ENCODE measurements around the gene DRD4. TPM values are rescaled to one million over a fixed set of nuclear protein-coding genes. Genes with fewer than 3 reads are reported as not detected.

The DRD4 gene
- polyA plus RNA-seq, 1 donor (not counting 4 experiments of a cell fraction or from before 2014, with no cell fraction given) = not detected

GRCh38 chr11:601573-602245 lies 35.4 kb upstream of the DRD4 start:
- Histone ChIP-seq H3K36me3 (ENCODE audit: control insufficient read depth in 2 of 2, extremely low read depth in 1 of 2, insufficient read depth in 2 of 2, low read length in 2 of 2) (peaks cover 47 to 59% of the 10 kb centered on the region in 2 experiments), H3K79me2 (ENCODE audit: control insufficient read depth, insufficient read depth, low read length) (peaks cover 17% of the 10 kb centered on the region), H3K9me1 (ENCODE audit: control insufficient read depth, extremely low read depth, insufficient read depth, low read length) (no peaks in the 10 kb centered on the region), H3K4me1 (ENCODE audit: control insufficient read depth, extremely low read depth, insufficient read depth, low read length) (peaks cover 9% of the 10 kb centered on the region), H4K20me1 (ENCODE audit: control insufficient read depth, extremely low read depth, insufficient read depth, low read length) (no peaks in the 10 kb centered on the region), H3K4me3 (ENCODE audit: control insufficient read depth in 2 of 3, extremely low read depth in 1 of 3, insufficient read depth in 2 of 3, low read depth in 1 of 3, low read length in 3 of 3) (no peak overlapping the region), H2AFZ (ENCODE audit: control insufficient read depth, low read length) (no peak overlapping the region), H3K4me2 (ENCODE audit: control insufficient read depth, extremely low read depth, insufficient read depth, low read depth, low read length) (no peak overlapping the region), H3K9ac (ENCODE audit: control insufficient read depth, extremely low read depth, insufficient read depth, low read length) (no peak overlapping the region), H3K27ac (ENCODE audit: control insufficient read depth, insufficient read depth, low read length) (no peak overlapping the region), H3K27me3 (ENCODE audit: control insufficient read depth, extremely low read depth, insufficient read depth, low read length) (no peaks in the 10 kb centered on the region), H3K9me3 (ENCODE audit: control insufficient read depth, low read depth, low read length) (no peaks in the 10 kb centered on the region)
- TF ChIP-seq CTCF (optimal IDR thresholded peaks at IDR 0.05 in 1 of 3, IDR thresholded peaks at IDR 0.05 in 1 of 3, conservative IDR thresholded peaks at IDR 0.05 in 1 of 3; ENCODE audit: extremely low read depth in 1 of 3, insufficient read depth in 2 of 3, low read length in 3 of 3) (no peak), EZH2 (IDR thresholded peaks at IDR 0.05; ENCODE audit: low read length) (no peak)
- DNase-seq (ENCODE audit: low read depth, low spot score) (no peak), FAIRE-seq (no peak)
- dilution Hi-C loops (cut with MboI; ENCODE audit: extremely low pct_ligation_motif_present, low sequenced_read_pairs) = no loop called here

DNA sequence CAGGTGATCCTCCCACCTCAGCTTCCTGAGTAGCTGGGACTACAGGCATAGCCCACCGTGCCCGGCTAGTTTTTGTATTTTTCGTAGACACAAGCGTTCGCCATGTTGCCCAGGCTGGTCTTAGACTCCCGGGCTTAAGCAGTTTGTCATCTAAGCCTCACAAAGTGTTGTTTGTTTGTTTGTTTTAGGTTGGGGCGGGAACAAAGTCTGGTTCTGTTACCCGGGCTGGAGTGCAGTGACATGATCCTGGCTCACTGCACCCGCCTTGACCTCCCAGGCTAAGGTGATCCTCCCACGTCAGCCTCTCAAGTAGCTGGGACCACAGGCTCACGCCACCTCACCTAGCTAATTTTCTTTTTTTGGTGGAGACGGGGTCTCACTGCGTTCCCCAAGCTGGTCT lies 33.9 kb upstream of the DRD4 start:
- Histone ChIP-seq H4K20me1 (ENCODE audit: control insufficient read depth, extremely low read depth, insufficient read depth, low read length) (no peaks in the 10 kb centered on the region), H3K27me3 (ENCODE audit: control insufficient read depth, extremely low read depth, insufficient read depth, low read length) (no peaks in the 10 kb centered on the region), H3K9me1 (ENCODE audit: control insufficient read depth, extremely low read depth, insufficient read depth, low read length) (no peaks in the 10 kb centered on the region), H3K27ac (ENCODE audit: control insufficient read depth, insufficient read depth, low read length) (no peak overlapping the region), H3K4me3 (ENCODE audit: control insufficient read depth in 2 of 3, extremely low read depth in 1 of 3, insufficient read depth in 2 of 3, low read depth in 1 of 3, low read length in 3 of 3) (no peak overlapping the region), H3K4me2 (ENCODE audit: control insufficient read depth, extremely low read depth, insufficient read depth, low read depth, low read length) (no peak overlapping the region), H3K79me2 (ENCODE audit: control insufficient read depth, insufficient read depth, low read length) (peaks cover 7% of the 10 kb centered on the region), H3K36me3 (ENCODE audit: control insufficient read depth in 2 of 2, extremely low read depth in 1 of 2, insufficient read depth in 2 of 2, low read length in 2 of 2) (peaks cover 48 to 61% of the 10 kb centered on the region in 2 experiments), H3K9ac (ENCODE audit: control insufficient read depth, extremely low read depth, insufficient read depth, low read length) (no peak overlapping the region), H3K9me3 (ENCODE audit: control insufficient read depth, low read depth, low read length) (no peaks in the 10 kb centered on the region), H2AFZ (ENCODE audit: control insufficient read depth, low read length) (no peak overlapping the region), H3K4me1 (ENCODE audit: control insufficient read depth, extremely low read depth, insufficient read depth, low read length) (peaks cover 9% of the 10 kb centered on the region)
- dilution Hi-C loops (cut with MboI; ENCODE audit: extremely low pct_ligation_motif_present, low sequenced_read_pairs) = no loop called here
- TF ChIP-seq CTCF (optimal IDR thresholded peaks at IDR 0.05 in 1 of 3, IDR thresholded peaks at IDR 0.05 in 1 of 3, conservative IDR thresholded peaks at IDR 0.05 in 1 of 3; ENCODE audit: extremely low read depth in 1 of 3, insufficient read depth in 2 of 3, low read length in 3 of 3) (no peak), EZH2 (IDR thresholded peaks at IDR 0.05; ENCODE audit: low read length) (no peak)
- no peak for FAIRE-seq
- DNase-seq (ENCODE audit: low read depth, low spot score) = no peak
